ENCODE data around the gene HAO2. TPM values are rescaled to one million over a fixed set of nuclear protein-coding genes. Genes with fewer than 3 reads are reported as not detected.

Gene HAO2
- total and polyA plus RNA-seq, 2 donors (not counting 3 experiments of a cell fraction or from before 2014, with no cell fraction given) = not detected

GRCh38 chr1:119419109-119419508 is 50.5 kb downstream of the HAO2 start:
- Histone ChIP-seq H3K9ac (replicated peaks; ENCODE audit: extremely low read depth, insufficient read depth, low read length) (no peak overlapping the region), H3K79me2 (ENCODE audit: control insufficient read depth, insufficient read depth, low read length) (no peaks in the 10 kb centered on the region), H3K9me3 (replicated peaks; ENCODE audit: control insufficient read depth, insufficient read depth, low read length) (no peaks in the 10 kb centered on the region), H3K4me1 (ENCODE audit: control insufficient read depth, extremely low read depth, insufficient read depth, low read length) (no peaks in the 10 kb centered on the region), H3K4me3 (replicated peaks in 1 of 3; ENCODE audit: insufficient read depth in 1 of 3, low read depth in 1 of 3, low read length in 3 of 3) (no peak overlapping the region), H2AFZ (ENCODE audit: low read depth, low read length) (no peak overlapping the region), H3K36me3 (ENCODE audit: control insufficient read depth in 2 of 2, extremely low read depth in 1 of 2, insufficient read depth in 2 of 2, low read length in 2 of 2) (no peaks in the 10 kb centered on the region), H3K9me1 (replicated peaks; ENCODE audit: control insufficient read depth, extremely low read depth, insufficient read depth, low read length) (no peaks in the 10 kb centered on the region), H3K27me3 (ENCODE audit: control insufficient read depth in 2 of 2, insufficient read depth in 2 of 2, low read length in 2 of 2) (no peaks in the 10 kb centered on the region), H3K27ac (ENCODE audit: insufficient read depth, low read depth, low read length) (no peak overlapping the region), H3K4me2 (ENCODE audit: insufficient read depth, low read length) (no peak overlapping the region), H4K20me1 (replicated peaks; ENCODE audit: control insufficient read depth, extremely low read depth, insufficient read depth, low read length) (no peaks in the 10 kb centered on the region)
- TF ChIP-seq JUN (IDR thresholded peaks at IDR 0.05; ENCODE audit: borderline replicate concordance, insufficient read depth, insufficient read length, low read depth) (no peak), GATA2 (IDR thresholded peaks at IDR 0.05; ENCODE audit: insufficient read depth, insufficient read length, low read depth, low read length) (no peak), POLR2AphosphoS5 (IDR thresholded peaks at IDR 0.05; ENCODE audit: insufficient read depth, low read depth, low read length) (no peak), EZH2 (IDR thresholded peaks at IDR 0.05; ENCODE audit: borderline replicate concordance, low read depth, low read length, severe bottlenecking) (no peak), MAX (IDR thresholded peaks at IDR 0.05; ENCODE audit: insufficient read depth, insufficient read length) (no peak), POLR2A (IDR thresholded peaks at IDR 0.05; ENCODE audit: low read depth, low read length) (no peak), MYC (IDR thresholded peaks at IDR 0.05; ENCODE audit: low read depth, low read length) (no peak), CTCF (IDR thresholded peaks at IDR 0.05; ENCODE audit: extremely low read depth in 1 of 2, insufficient read depth in 1 of 2, low read depth in 1 of 2, low read length in 2 of 2) (no peak), FOS (IDR thresholded peaks at IDR 0.05; ENCODE audit: borderline replicate concordance, insufficient read depth, low read length) (no peak)
- POLR2A ChIA-PET = no interaction called here
- DNase-seq (ENCODE audit: low read depth, low spot score) (no peak), FAIRE-seq (no peak)
- CTCF ChIA-PET = no interaction called here
- intact Hi-C loops (cut with micrococcal nuclease) (no loop called here), dilution Hi-C loops (cut with MboI; ENCODE audit: extremely low pct_ligation_motif_present, low sequenced_read_pairs) (no loop called here)
- BruUV-seq (replicated peaks) = no TSS peak

Measured in endothelial cell of umbilical vein (primary cell).